NCI-H128 (cell line): ENCODE data around the gene IL11.

Source experiments
- DNase-seq: peaks from one replicate; lab custom pipeline; 2025; ENCODE audit not compliant: unreplicated experiment; lab: John Stamatoyannopoulos, UW

IL11 gene

GRCh38 chr19:55391191-55391670, 21.0 kb upstream of the IL11 start:
- no peak for DNase-seq

GRCh38 chr19:55390461-55390880, 20.2 kb upstream of the IL11 start:
- no peak for DNase-seq

- DNase-seq, result no peak
Measured at GRCh38 chr19:55389386-55390317, 19.4 kb upstream of the IL11 start.

GRCh38 chr19:55387736-55388497, 17.7 kb upstream of the IL11 start:
- no peak for DNase-seq

GRCh38 chr19:55386493-55386971, 16.3 kb upstream of the IL11 start:
- no peak for DNase-seq

GRCh38 chr19:55385724-55386492, 15.6 kb upstream of the IL11 start, which contains the start of gene RPL28:
Gene RPL28 (plus strand): TSS chr19:55385932. CDS start chr19:55386358, 426 bp downstream.
- peak; percentile 99 for DNase-seq

GRCh38 chr19:55384920-55385723, 14.9 kb upstream of the IL11 start:
- peak; percentile 95 for DNase-seq

GRCh38 chr19:55384131-55384919, 14.1 kb upstream of the IL11 start, which contains the start of gene TMEM238:
Gene TMEM238 (minus strand): TSS chr19:55384292. CDS start chr19:55384259, 33 bp downstream.
- DNase-seq, result no peak

GRCh38 chr19:55383279-55384130, 13.2 kb upstream of the IL11 start:
- DNase-seq, result no peak

GRCh38 chr19:55382522-55383054, 12.3 kb upstream of the IL11 start:
- no peak for DNase-seq

- no peak for DNase-seq
Measured at GRCh38 chr19:55382013-55382412, 11.8 kb upstream of the IL11 start.

- DNase-seq, result no peak
Measured at GRCh38 chr19:55379174-55379573, 8.9 kb upstream of the IL11 start.

GRCh38 chr19:55377356-55378131, 7.3 kb upstream of the IL11 start:
- DNase-seq, result no peak

- no peak for DNase-seq
Measured at GRCh38 chr19:55376241-55376933, 6.1 kb upstream of the IL11 start, which contains the start of gene TMEM190. Gene TMEM190 (plus strand): TSS chr19:55376826. CDS start chr19:55376854, 28 bp downstream.

- DNase-seq, result no peak
Measured at GRCh38 chr19:55373993-55374757, 3.9 kb upstream of the IL11 start.
